H9 (cell line): Measurements from ENCODE around the gene SEMA3F. TPM values are rescaled to one million over a fixed set of nuclear protein-coding genes. Genes with fewer than 3 reads are reported as not detected.

Experiments
- DNase-seq: peaks from one replicate; pipeline ENCODE4 v3.0.0-alpha.2; 2017
- H2AFZ ChIP-seq: one replicate; pipeline ENCODE4 v1.6.1; 2013; ENCODE audit warnings: mild to moderate bottlenecking, low read length, control low read depth, moderate library complexity
- H2AK5ac ChIP-seq: 2 replicates; pipeline ENCODE4 v1.6.1; 2013; ENCODE audit warnings: low read length, control low read depth, mixed read lengths; ENCODE audit not compliant: insufficient read length
- H2BK120ac ChIP-seq: one replicate; pipeline ENCODE4 v1.6.1; 2013; ENCODE audit warnings: low read depth, mild to moderate bottlenecking, low read length, control low read depth, inconsistent platforms; ENCODE audit not compliant: poor library complexity, severe bottlenecking
- H2BK12ac ChIP-seq: 2 replicates; pipeline ENCODE4 v1.6.1; 2013; ENCODE audit warnings: low read length, control low read depth, mixed read lengths, low read depth; ENCODE audit not compliant: insufficient read length
- H2BK15ac ChIP-seq: 2 replicates; pipeline ENCODE4 v1.6.1; 2013; ENCODE audit warnings: low read depth, low read length, control low read depth
- H2BK20ac ChIP-seq: one replicate; pipeline ENCODE4 v1.6.1; 2013; ENCODE audit warnings: low read depth, mild to moderate bottlenecking, low read length, control low read depth, inconsistent platforms; ENCODE audit not compliant: poor library complexity, severe bottlenecking
- H2BK5ac ChIP-seq: 2 replicates; pipeline ENCODE4 v1.6.1; 2013; ENCODE audit warnings: low read length, control low read depth, mixed read lengths; ENCODE audit not compliant: insufficient read length
- H3K14ac ChIP-seq: 2 replicates; pipeline ENCODE4 v1.6.1; 2013; ENCODE audit warnings: low read length, control low read depth; ENCODE audit not compliant: insufficient read depth
- H3K18ac ChIP-seq: 2 replicates; pipeline ENCODE4 v1.6.1; 2013; ENCODE audit warnings: low read depth, mild to moderate bottlenecking, mixed read lengths, low read length, control low read depth; ENCODE audit not compliant: insufficient read length
- H3K23ac ChIP-seq: 2 replicates; pipeline ENCODE4 v1.6.1; 2013; ENCODE audit warnings: low read length, control low read depth, mixed read lengths, low read depth; ENCODE audit not compliant: insufficient read length
- H3K23me2 ChIP-seq: 2 replicates; pipeline ENCODE4 v1.6.1; 2013; ENCODE audit warnings: low read depth, mild to moderate bottlenecking, mixed read lengths, low read length, control low read depth; ENCODE audit not compliant: insufficient read length, poor library complexity, severe bottlenecking
- H3K27ac ChIP-seq: 2 replicates; pipeline ENCODE4 v1.5.1; 2013; ENCODE audit warnings: low read length, control low read depth, mixed read lengths, low read depth; ENCODE audit not compliant: insufficient read length
- H3K27me3 ChIP-seq: 2 replicates; pipeline ENCODE4 v1.6.1; 2013; ENCODE audit warnings: low read length, control low read depth, inconsistent platforms; ENCODE audit not compliant: insufficient read depth
- H3K4ac ChIP-seq: 2 replicates; pipeline ENCODE4 v1.6.1; 2013; ENCODE audit warnings: low read depth, mild to moderate bottlenecking, control low read depth, inconsistent platforms, low read length, moderate library complexity
- H3K4me1 ChIP-seq: 2 replicates; pipeline ENCODE4 v1.6.1; 2013; ENCODE audit warnings: low read length, control low read depth, inconsistent platforms; ENCODE audit not compliant: insufficient read depth
- H3K4me2 ChIP-seq: 2 replicates; pipeline ENCODE4 v1.6.1; 2013; ENCODE audit warnings: low read length, control low read depth, mixed read lengths; ENCODE audit not compliant: insufficient read length, insufficient read depth
- H3K56ac ChIP-seq: 2 replicates; pipeline ENCODE4 v1.6.1; 2013; ENCODE audit warnings: low read depth, mild to moderate bottlenecking, mixed read lengths, low read length, control low read depth; ENCODE audit not compliant: insufficient read length
- H3K79me1 ChIP-seq: 2 replicates; pipeline ENCODE4 v1.6.1; 2013; ENCODE audit warnings: low read depth, mild to moderate bottlenecking, moderate library complexity, low read length, control low read depth, inconsistent platforms; ENCODE audit not compliant: insufficient read depth, poor library complexity, severe bottlenecking
- H3K79me2 ChIP-seq: 2 replicates; pipeline ENCODE4 v1.6.1; 2013; ENCODE audit warnings: low read length, control low read depth, inconsistent platforms; ENCODE audit not compliant: insufficient read depth
- H3K9ac ChIP-seq: 2 replicates; pipeline ENCODE4 v1.6.1; 2013; ENCODE audit warnings: low read length, control low read depth, mixed read lengths; ENCODE audit not compliant: insufficient read length; ENCODE audit errors: extremely low read depth
- H3K9me3 ChIP-seq: one replicate; pipeline ENCODE4 v1.6.1; 2013; ENCODE audit warnings: low read depth, low read length, inconsistent platforms; ENCODE audit not compliant: control insufficient read depth
- H3T11ph ChIP-seq: one replicate; pipeline ENCODE4 v1.6.1; 2013; ENCODE audit warnings: mild to moderate bottlenecking, low read length, control low read depth, inconsistent platforms
- H4K20me1 ChIP-seq: one replicate; pipeline ENCODE4 v1.6.1; 2013; ENCODE audit not compliant: control insufficient read depth, insufficient read length, insufficient read depth
- H4K5ac ChIP-seq: 2 replicates; pipeline ENCODE4 v1.6.1; 2013; ENCODE audit warnings: low read depth, mild to moderate bottlenecking, mixed read lengths, low read length, control low read depth; ENCODE audit not compliant: insufficient read length
- H4K8ac ChIP-seq: replicated peaks from 2 replicates; pipeline ENCODE4 v1.6.1; 2013; ENCODE audit warnings: low read length, control low read depth, mixed read lengths, low read depth; ENCODE audit not compliant: insufficient read length
- H4K91ac ChIP-seq: 2 replicates; pipeline ENCODE4 v1.6.1; 2013; ENCODE audit warnings: low read depth, mild to moderate bottlenecking, moderate library complexity, mixed read lengths, low read length, control low read depth; ENCODE audit not compliant: insufficient read length
- H3K27ac Mint-ChIP-seq, 3 experiments: 2 replicates in 2 of 3; 3 replicates in 1 of 3; pipeline ENCODE4 v1.8.0; 2020 to 2021; ENCODE audit warnings: mixed read lengths in 3 of 3, mild to moderate bottlenecking in 1 of 3, moderate library complexity in 1 of 3
- H3K27me3 Mint-ChIP-seq: 2 replicates; pipeline ENCODE4 v1.8.0; 2021; ENCODE audit warnings: low read depth, mild to moderate bottlenecking, moderate library complexity, mixed read lengths
- H3K36me3 Mint-ChIP-seq, 3 experiments: 2 replicates in 2 of 3; 3 replicates in 1 of 3; pipeline ENCODE4 v1.8.0; 2020 to 2021; ENCODE audit warnings: low read depth in 3 of 3, mixed read lengths in 3 of 3; ENCODE audit not compliant: insufficient read depth in 1 of 3
- H3K4me1 Mint-ChIP-seq, 2 experiments: 2 replicates each; pipeline ENCODE4 v1.8.0; 2020; ENCODE audit warnings: mixed read lengths in 2 of 2
- H3K4me3 Mint-ChIP-seq, 2 experiments: 2 replicates in 1 of 2; 3 replicates in 1 of 2; pipeline ENCODE4 v1.8.0; 2020 to 2021; ENCODE audit warnings: mild to moderate bottlenecking in 2 of 2, mixed read lengths in 2 of 2, moderate library complexity in 1 of 2
- H3K9me3 Mint-ChIP-seq, 2 experiments: 2 replicates in 1 of 2; 3 replicates in 1 of 2; pipeline ENCODE4 v1.8.0; 2020; ENCODE audit warnings: mild to moderate bottlenecking in 2 of 2, mixed read lengths in 2 of 2, moderate library complexity in 1 of 2
- CTCF ChIP-seq: fragments of 200-600 bp; sonication (generic); conservative IDR thresholded peaks from 3 replicates; pipeline ENCODE4 v1.8.0; 2021; ENCODE audit warnings: antibody characterized with exemption, mild to moderate bottlenecking
- WGBS: extraction: QIAGEN DNeasy Blood & Tissue Kit; methylation state at CpG from one replicate; pipeline ENCODE4 v1.1.7; 2013; ENCODE audit warnings: missing lambda C conversion rate, low lambda C conversion rate, mixed read lengths; ENCODE audit not compliant: insufficient read length; ENCODE audit errors: extremely low coverage; 5-methylcytosine and 5-hydroxymethylcytosine counted together
- total RNA-seq: library from RNA; stranded (reverse); gene quantifications from 2 replicates; pipeline ENCODE4 v1.2.1, GENCODE V29; 2021

SEMA3F gene
- total RNA-seq, 1 experiment from 2014 or later, result 14.3 TPM

GRCh38 chr3:50179710-50180109 lies 24.6 kb downstream of the SEMA3F start:
- H2AFZ ChIP-seq, result no peak overlapping the region
- H2BK20ac ChIP-seq, result no peak overlapping the region
- no peak overlapping the region for H2BK15ac ChIP-seq
- H4K8ac ChIP-seq, result no peak overlapping the region
- TF ChIP-seq CTCF, result no peak
- no CpG with 5 or more reads among the region's 2 CpGs for WGBS
- no peak overlapping the region for H3K4me3 Mint-ChIP-seq
- no peaks in the 10 kb centered on the region for H3K9me3 ChIP-seq
- H3K27me3 Mint-ChIP-seq, result no peaks in the 10 kb centered on the region
- no peaks in the 10 kb centered on the region for H3K23me2 ChIP-seq
- H4K91ac ChIP-seq, result no peak overlapping the region
- H2BK5ac ChIP-seq, result no peak overlapping the region
- H3K14ac ChIP-seq, result no peak overlapping the region
- no peaks in the 10 kb centered on the region for H4K20me1 ChIP-seq
- H3K4ac ChIP-seq, result no peak overlapping the region
- no peak overlapping the region for H3K18ac ChIP-seq
- no peak overlapping the region for H3K4me2 ChIP-seq
- H3K23ac ChIP-seq, result no peak overlapping the region
- H3T11ph ChIP-seq, result no peak overlapping the region
- no peaks in the 10 kb centered on the region for H3K79me1 ChIP-seq
- H3K9ac ChIP-seq, result no peak overlapping the region
- no peak overlapping the region for H2BK12ac ChIP-seq
- H3K36me3 Mint-ChIP-seq, result peaks cover 32 to 67% (median 40%) of the 10 kb centered on the region in 3 experiments
- H3K79me2 ChIP-seq, result no peaks in the 10 kb centered on the region
- no peak overlapping the region for H4K5ac ChIP-seq
- H3K4me1 ChIP-seq, result no peaks in the 10 kb centered on the region
- no peak overlapping the region for H2BK120ac ChIP-seq
- H3K27ac Mint-ChIP-seq, result peak overlapping the region in 1 of 3 experiments; percentile 83; a peak in 3 of 7 replicates
- H3K27me3 ChIP-seq, result no peaks in the 10 kb centered on the region
- no peak for DNase-seq
- no peak overlapping the region for H3K56ac ChIP-seq
- no peak overlapping the region for H2AK5ac ChIP-seq
- H3K27ac ChIP-seq, result no peak overlapping the region
- H3K4me1 Mint-ChIP-seq, result no peaks in the 10 kb centered on the region
- H3K9me3 Mint-ChIP-seq, result no peaks in the 10 kb centered on the region
